SU-DHL-6 (cell line): Measurements from ENCODE around the gene LRRC75A.

Source experiments
- EZH2phosphoT487 ChIP-seq: fragments of 200-600 bp; sonication (generic), shearing (Covaris generic); conservative IDR thresholded peaks from 2 replicates; pipeline ENCODE4 v1.6.1; 2018; ENCODE audit warnings: mild to moderate bottlenecking, antibody characterized with exemption, low read length, moderate library complexity, mixed read lengths
- TF ChIP-seq, protein P1 (sequence below): fragments of 200-600 bp; sonication (generic); IDR thresholded peaks from one replicate; pipeline ENCODE4 v1.5.1; 2017; ENCODE audit warnings: antibody characterized with exemption, mild to moderate bottlenecking, low read length, moderate library complexity; ENCODE audit not compliant: insufficient read depth, poor library complexity, severe bottlenecking

DNA sequence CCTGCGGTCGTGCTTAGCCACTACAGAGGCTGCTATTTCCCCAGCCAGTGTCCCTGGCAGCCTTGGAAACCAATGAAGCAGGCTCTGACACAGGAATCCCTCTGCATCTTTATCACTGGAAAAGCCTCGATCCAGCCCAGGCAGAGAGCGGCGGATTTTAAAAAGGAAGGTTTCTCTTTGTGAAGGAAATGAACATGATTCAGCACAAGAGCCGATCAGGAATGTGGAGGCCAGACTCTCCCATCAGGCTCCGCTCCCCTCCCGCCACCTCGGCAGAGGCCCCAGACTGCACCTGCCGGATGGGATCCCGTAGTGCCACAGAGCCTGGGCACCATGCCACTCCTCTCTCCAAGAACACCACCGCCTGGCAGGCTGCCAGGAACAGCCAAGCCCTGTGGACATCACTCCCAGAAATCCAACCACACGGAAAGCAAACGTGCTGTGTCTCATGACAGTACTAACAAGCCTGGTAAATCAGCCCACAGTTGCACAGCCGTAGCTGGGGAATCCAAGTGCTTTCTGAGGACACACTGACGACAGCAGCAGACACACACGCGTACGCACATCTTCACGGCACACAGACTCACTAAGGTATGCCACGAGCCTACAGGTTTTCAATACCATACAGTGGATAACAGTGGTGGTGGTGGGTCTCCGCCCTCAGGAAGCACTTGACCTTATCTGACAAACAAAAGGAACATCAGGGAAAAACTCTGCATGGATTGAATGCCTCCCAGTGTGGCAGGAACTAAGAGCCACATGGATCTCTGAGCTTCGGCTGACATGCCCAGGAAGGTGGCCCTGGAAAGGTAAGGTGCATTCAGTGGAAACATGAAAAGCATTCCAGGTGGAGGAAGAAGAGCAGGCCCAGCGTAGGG, 5.4 kb downstream of the LRRC75A start:
- TF ChIP-seq, protein P1, sequence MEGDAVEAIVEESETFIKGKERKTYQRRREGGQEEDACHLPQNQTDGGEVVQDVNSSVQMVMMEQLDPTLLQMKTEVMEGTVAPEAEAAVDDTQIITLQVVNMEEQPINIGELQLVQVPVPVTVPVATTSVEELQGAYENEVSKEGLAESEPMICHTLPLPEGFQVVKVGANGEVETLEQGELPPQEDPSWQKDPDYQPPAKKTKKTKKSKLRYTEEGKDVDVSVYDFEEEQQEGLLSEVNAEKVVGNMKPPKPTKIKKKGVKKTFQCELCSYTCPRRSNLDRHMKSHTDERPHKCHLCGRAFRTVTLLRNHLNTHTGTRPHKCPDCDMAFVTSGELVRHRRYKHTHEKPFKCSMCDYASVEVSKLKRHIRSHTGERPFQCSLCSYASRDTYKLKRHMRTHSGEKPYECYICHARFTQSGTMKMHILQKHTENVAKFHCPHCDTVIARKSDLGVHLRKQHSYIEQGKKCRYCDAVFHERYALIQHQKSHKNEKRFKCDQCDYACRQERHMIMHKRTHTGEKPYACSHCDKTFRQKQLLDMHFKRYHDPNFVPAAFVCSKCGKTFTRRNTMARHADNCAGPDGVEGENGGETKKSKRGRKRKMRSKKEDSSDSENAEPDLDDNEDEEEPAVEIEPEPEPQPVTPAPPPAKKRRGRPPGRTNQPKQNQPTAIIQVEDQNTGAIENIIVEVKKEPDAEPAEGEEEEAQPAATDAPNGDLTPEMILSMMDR = no peak
- TF ChIP-seq EZH2phosphoT487 = no peak
